Spleen (tissue), 11 donors: ENCODE results near the gene PRPF8. TPM values are rescaled to one million over a fixed set of nuclear protein-coding genes. Genes with fewer than 3 reads are reported as not detected.

Experiments
- DNase-seq: peaks from one replicate; pipeline ENCODE4 v3.0.0-alpha.2; 2020
- H3K27ac ChIP-seq, 8 donors: fragments of 200-600 bp; sonication (generic) in 7 of 8; 1 replicate in 4 of 8; 2 replicates in 4 of 8; pipeline versions ENCODE4 v1.5.0 to v1.8.0; 2016 to 2021; ENCODE audit warnings: inconsistent platforms in 4 of 8, mild to moderate bottlenecking in 4 of 8, moderate library complexity in 1 of 8
- H3K27me3 ChIP-seq, 7 donors: fragments of 200-600 bp; sonication (generic) in 6 of 7; replicated peaks in 1 of 7; 1 replicate in 4 of 7; 2 replicates in 3 of 7; pipeline versions ENCODE4 v1.5.0 to v1.8.0; 2016 to 2021; ENCODE audit warnings: inconsistent platforms in 3 of 7, mild to moderate bottlenecking in 1 of 7
- H3K36me3 ChIP-seq, 6 donors: fragments of 200-600 bp; sonication (generic) in 5 of 6; 1 replicate in 4 of 6; 2 replicates in 2 of 6; pipeline versions ENCODE4 v1.5.0 to v1.8.0; 2016 to 2021; ENCODE audit warnings: inconsistent platforms in 2 of 6
- H3K4me1 ChIP-seq, 6 donors: fragments of 200-600 bp; sonication (generic) in 5 of 6; 1 replicate in 3 of 6; 2 replicates in 3 of 6; pipeline versions ENCODE4 v1.5.0 to v1.8.0; 2016 to 2021; ENCODE audit warnings: inconsistent platforms in 3 of 6
- H3K4me3 ChIP-seq, 8 donors: fragments of 200-600 bp; sonication (generic) in 7 of 8; 1 replicate in 4 of 8; 2 replicates in 4 of 8; pipeline versions ENCODE4 v1.5.0 to v1.8.0; 2016 to 2021; ENCODE audit warnings: inconsistent platforms in 4 of 8, mild to moderate bottlenecking in 4 of 8, moderate library complexity in 2 of 8
- H3K9me3 ChIP-seq, 8 donors: fragments of 200-600 bp; sonication (generic) in 7 of 8; 1 replicate in 4 of 8; 2 replicates in 4 of 8; pipeline versions ENCODE4 v1.5.0 to v1.8.0; 2016 to 2021; ENCODE audit warnings: inconsistent platforms in 4 of 8
- POLR2A ChIP-seq, 3 donors: fragments of 450-650 bp; IDR thresholded peaks; one replicate each; pipeline ENCODE4 v1.5.1; 2017; ENCODE audit warnings: antibody characterized with exemption in 3 of 3, mild to moderate bottlenecking in 1 of 3
- POLR2AphosphoS5 ChIP-seq, 3 donors: sonication (generic); formaldehyde crosslinking; IDR thresholded peaks; one replicate each; pipeline ENCODE4 v1.5.1; 2017; ENCODE audit warnings: antibody characterized with exemption in 3 of 3
- WGBS, 5 donors: extraction: QIAGEN DNeasy Blood & Tissue Kit in 3 of 5; methylation state at CpG; one replicate each; pipeline versions ENCODE4 v1.1.5 to v1.1.7; 2013 to 2018; 5-methylcytosine and 5-hydroxymethylcytosine counted together
- intact Hi-C: fragments of 100-400 bp; cut with DNase I; formaldehyde crosslinking; loops from one replicate; pipeline ENCODE4 v1.15.0; 2023; ENCODE audit warnings: low total_unique reads
- polyA plus RNA-seq, 3 donors: library from polyadenylated mRNA; stranded (reverse); fragments of 200-250 nt; gene quantifications; one replicate each; pipeline ENCODE4 v1.2.1, GENCODE V29; 2013
- total RNA-seq, 7 donors: library from RNA; depleted of rRNA in 3 of 7; stranded (reverse); fragments of >200 nt in 3 of 7; fragmentation: NEBNext Ultra II Directional in 4 of 7; extraction: Animal tissue kit (Norgen Biotek cat#: 25700) in 4 of 7; gene quantifications; one replicate each; pipeline versions ENCODE4 v1.1.0 to v1.2.1, GENCODE V29; 2016 to 2021
- TF ChIP-seq, protein P1 (sequence below), 11 experiments: fragments of 200-600 bp in 7 of 11; fragments of 450-650 bp in 4 of 11; sonication (generic) in 4 of 11; IDR thresholded peaks in 8 of 11; conservative IDR thresholded peaks in 3 of 11; 1 replicate in 7 of 11; 2 replicates in 4 of 11; pipeline versions ENCODE4 v1.4.0 to v1.8.0; 2016 to 2021; ENCODE audit warnings: antibody characterized with exemption in 11 of 11, inconsistent platforms in 4 of 11, mild to moderate bottlenecking in 1 of 11
- donor health status: healthy with polysubstance abuse.
- donor health status: DM: no; HTN: no; CAD: no; lungs with moderate emphysema.
- donor health status: DM: no; HTN: no; CAD: no.
- donor health status: Bipolar disorder and iron deficiency.
- donor health status: healthy.
- donor health status: DM: no; HTN: no; CAD: no.
- donor health status: DM: yes; HTN: yes; CAD: no.

Gene PRPF8
- total and polyA plus RNA-seq, 10 donors, result 67.2 to 320 (median 239) TPM

DNA sequence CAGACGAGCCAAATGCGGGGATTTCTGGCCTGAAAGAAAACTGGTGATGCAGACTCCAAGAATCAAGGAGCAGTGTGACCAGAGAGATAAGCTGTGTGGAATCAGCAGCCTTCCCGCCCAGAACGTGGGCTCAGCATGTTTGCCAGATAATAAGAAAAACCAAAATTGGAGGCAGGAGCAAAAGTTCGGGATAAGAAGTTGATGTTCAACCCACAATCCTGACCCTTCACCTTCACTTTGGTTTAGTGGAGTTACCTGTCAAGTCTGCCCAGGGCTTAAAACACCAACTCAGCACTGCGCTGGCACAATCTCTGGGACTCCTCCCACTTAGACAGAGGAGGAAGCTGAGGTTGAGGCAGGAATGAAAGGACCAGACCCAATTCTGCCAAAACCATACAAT, 59.1 kb downstream of the PRPF8 start:
- WGBS, 5 donors, result 69 to 88% (median 75%) methylated on average over 6 of the region's 6 CpGs
- intact Hi-C loops, result loop anchor here (5.0 kb wide), 1 partner anchor 63 kb away; the partner anchor contains the start of gene PITPNA
- TF ChIP-seq POLR2A (IDR thresholded peaks at IDR 0.05) (no peak), POLR2AphosphoS5 (IDR thresholded peaks at IDR 0.05) (no peak)
- TF ChIP-seq, protein P1, sequence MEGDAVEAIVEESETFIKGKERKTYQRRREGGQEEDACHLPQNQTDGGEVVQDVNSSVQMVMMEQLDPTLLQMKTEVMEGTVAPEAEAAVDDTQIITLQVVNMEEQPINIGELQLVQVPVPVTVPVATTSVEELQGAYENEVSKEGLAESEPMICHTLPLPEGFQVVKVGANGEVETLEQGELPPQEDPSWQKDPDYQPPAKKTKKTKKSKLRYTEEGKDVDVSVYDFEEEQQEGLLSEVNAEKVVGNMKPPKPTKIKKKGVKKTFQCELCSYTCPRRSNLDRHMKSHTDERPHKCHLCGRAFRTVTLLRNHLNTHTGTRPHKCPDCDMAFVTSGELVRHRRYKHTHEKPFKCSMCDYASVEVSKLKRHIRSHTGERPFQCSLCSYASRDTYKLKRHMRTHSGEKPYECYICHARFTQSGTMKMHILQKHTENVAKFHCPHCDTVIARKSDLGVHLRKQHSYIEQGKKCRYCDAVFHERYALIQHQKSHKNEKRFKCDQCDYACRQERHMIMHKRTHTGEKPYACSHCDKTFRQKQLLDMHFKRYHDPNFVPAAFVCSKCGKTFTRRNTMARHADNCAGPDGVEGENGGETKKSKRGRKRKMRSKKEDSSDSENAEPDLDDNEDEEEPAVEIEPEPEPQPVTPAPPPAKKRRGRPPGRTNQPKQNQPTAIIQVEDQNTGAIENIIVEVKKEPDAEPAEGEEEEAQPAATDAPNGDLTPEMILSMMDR (IDR thresholded peaks at IDR 0.05 in 8 of 11, conservative IDR thresholded peaks at IDR 0.05 in 3 of 11), result no peak
- peak overlapping the region in 6 of 8 donors; percentile 94 to 99 (median 96) for H3K27ac ChIP-seq
- peak overlapping the region in 1 of 8 donors; percentile 31 for H3K4me3 ChIP-seq
- peaks cover 15 to 85% (median 62%) of the 10 kb centered on the region in 6 donors for H3K4me1 ChIP-seq
- no peak for DNase-seq
- peaks cover 0 to 48% (median 2%) of the 10 kb centered on the region in 6 donors for H3K36me3 ChIP-seq
- no peaks in the 10 kb centered on the region for H3K9me3 ChIP-seq
- H3K27me3 ChIP-seq, result no peaks in the 10 kb centered on the region

DNA sequence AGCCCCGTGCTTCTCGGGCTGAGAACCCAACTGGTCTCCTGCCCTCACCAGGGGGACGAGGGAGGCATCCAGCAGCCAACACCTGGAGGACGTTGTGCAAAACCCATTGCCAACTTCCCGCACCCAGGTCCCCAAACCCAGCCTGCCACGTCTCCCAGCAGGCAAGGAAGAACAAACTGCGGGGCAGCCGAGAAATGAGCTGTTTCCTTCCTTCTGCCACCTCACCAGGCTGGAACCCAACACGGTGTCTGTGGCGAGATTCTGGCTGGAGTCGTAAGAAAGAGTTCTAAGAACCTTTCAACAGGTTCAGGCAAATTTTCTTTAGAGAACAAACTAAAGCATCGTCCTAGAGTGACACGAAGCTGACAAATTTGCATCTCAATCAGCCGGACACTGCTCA, 59.6 kb downstream of the PRPF8 start:
- DNase-seq, result no peak
- H3K9me3 ChIP-seq, result no peaks in the 10 kb centered on the region
- no peaks in the 10 kb centered on the region for H3K27me3 ChIP-seq
- H3K36me3 ChIP-seq, result peaks cover 0 to 54% (median 2%) of the 10 kb centered on the region in 6 donors
- TF ChIP-seq POLR2A (IDR thresholded peaks at IDR 0.05) (no peak), POLR2AphosphoS5 (IDR thresholded peaks at IDR 0.05) (peak in 1 of 3 donors; percentile 27)
- TF ChIP-seq, protein P1 (IDR thresholded peaks at IDR 0.05 in 8 of 11, conservative IDR thresholded peaks at IDR 0.05 in 3 of 11), result no peak
- H3K4me1 ChIP-seq, result peaks cover 15 to 80% (median 58%) of the 10 kb centered on the region in 6 donors
- peak overlapping the region in 1 of 8 donors; percentile 31 for H3K4me3 ChIP-seq
- peak overlapping the region in 4 of 8 donors; percentile 94 to 99 (median 98) for H3K27ac ChIP-seq
- intact Hi-C loops, result loop anchor here (5.0 kb wide), 1 partner anchor 63 kb away; the partner anchor contains the start of gene PITPNA
- 48 to 56% (median 50%) methylated on average over 12 to 14 of the region's 14 CpGs for WGBS, 5 donors

DNA sequence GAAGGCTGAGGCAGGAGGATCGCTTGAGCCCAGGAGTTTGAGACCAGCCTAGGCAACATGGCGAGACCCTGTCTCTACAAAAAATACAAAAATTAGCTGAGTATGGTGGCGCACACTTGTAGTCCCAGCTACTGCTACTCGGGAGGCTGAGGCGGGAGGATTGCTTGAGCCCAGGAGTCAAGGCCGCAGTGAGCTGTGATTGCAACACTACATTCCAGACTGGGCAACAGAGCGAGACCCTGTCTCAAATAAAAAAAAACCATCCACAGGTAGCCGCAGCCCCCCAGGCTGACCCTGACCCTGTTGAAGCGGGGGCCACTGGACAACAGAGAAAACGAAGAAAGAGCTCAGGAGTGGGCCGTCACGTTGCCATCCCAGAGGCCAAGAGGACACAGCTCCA, 60.0 kb downstream of the PRPF8 start:
- DNase-seq, result no peak
- peaks cover 0 to 58% (median 2%) of the 10 kb centered on the region in 6 donors for H3K36me3 ChIP-seq
- H3K9me3 ChIP-seq, result no peaks in the 10 kb centered on the region
- intact Hi-C loops, result loop anchor here (5.0 kb wide), 1 partner anchor 62 kb away; the partner anchor contains the start of gene PITPNA
- peak overlapping the region in 3 of 8 donors; percentile 94 to 99 (median 98) for H3K27ac ChIP-seq
- TF ChIP-seq, protein P1 (IDR thresholded peaks at IDR 0.05 in 8 of 11, conservative IDR thresholded peaks at IDR 0.05 in 3 of 11), result no peak
- TF ChIP-seq POLR2AphosphoS5 (IDR thresholded peaks at IDR 0.05) (no peak), POLR2A (IDR thresholded peaks at IDR 0.05) (no peak)
- 82 to 88% (median 85%) methylated on average over 12 of the region's 12 CpGs for WGBS, 5 donors
- H3K4me1 ChIP-seq, result peaks cover 15 to 76% (median 54%) of the 10 kb centered on the region in 6 donors
- H3K4me3 ChIP-seq, result no peak overlapping the region
- no peaks in the 10 kb centered on the region for H3K27me3 ChIP-seq

DNA sequence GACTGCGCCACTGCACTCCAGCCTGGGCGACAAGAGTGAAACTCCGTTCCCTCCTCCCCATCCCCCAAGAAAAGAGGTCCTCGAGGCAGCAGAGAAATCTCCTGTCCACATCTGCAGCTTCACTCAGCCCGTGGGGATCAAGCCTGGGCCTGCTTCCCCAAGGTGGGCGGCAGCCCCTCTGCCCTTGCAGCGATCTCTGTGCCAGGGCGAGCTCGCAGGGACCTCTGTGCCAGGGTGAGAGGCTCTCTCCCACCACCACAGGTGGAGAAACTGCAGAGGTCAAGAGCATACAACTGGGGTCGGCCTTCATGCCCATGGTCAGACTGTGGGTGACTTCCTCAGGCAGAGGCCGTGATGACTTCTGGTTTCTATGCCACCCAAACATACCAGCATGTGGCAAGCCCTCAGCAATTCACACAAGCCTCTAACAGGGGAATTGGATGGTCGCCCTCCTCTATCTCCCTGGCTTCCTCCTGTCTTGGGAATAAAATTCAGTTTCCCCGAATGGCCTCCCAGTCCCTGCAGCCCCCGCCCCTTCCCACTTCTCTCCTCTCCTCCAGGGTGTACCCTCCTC, 61.5 kb downstream of the PRPF8 start:
- intact Hi-C loops, result no loop called here
- 73 to 83% (median 82%) methylated on average over 13 to 14 of the region's 14 CpGs for WGBS, 5 donors

More for the DNA sequence above, 61.5 kb downstream of the PRPF8 start:
- DNase-seq, result no peak
- TF ChIP-seq POLR2AphosphoS5 (IDR thresholded peaks at IDR 0.05) (peak; percentile 46 to 59 (median 50)), POLR2A (IDR thresholded peaks at IDR 0.05) (no peak)
- TF ChIP-seq, protein P1 (IDR thresholded peaks at IDR 0.05 in 8 of 11, conservative IDR thresholded peaks at IDR 0.05 in 3 of 11), result no peak
- Histone ChIP-seq H3K9me3 (no peaks in the 10 kb centered on the region), H3K36me3 (peaks cover 0 to 73% (median 2%) of the 10 kb centered on the region in 6 donors), H3K27me3 (no peaks in the 10 kb centered on the region), H3K4me3 (no peak overlapping the region), H3K4me1 (peaks cover 15 to 78% (median 53%) of the 10 kb centered on the region in 6 donors), H3K27ac (peak overlapping the region in 3 of 8 donors; percentile 21 to 39 (median 28))
